HG03558 (cell line): Measurements from ENCODE around the gene ANKAR.
"Not testable (repeated sequence)": the region's sequence is repeated elsewhere in the genome, so short reads cannot be mapped to it uniquely, and the experiment has no call there.

Source experiments
- ATAC-seq: cut with Tn5 transposase; IDR thresholded peaks from one replicate; pipeline ENCODE4 v1.9.1; 2021; ENCODE audit warnings: moderate number of reproducible peaks; ENCODE audit not compliant: unreplicated experiment; ENCODE audit errors: extremely low read depth

The ANKAR gene

GRCh38 chr2:189698020-189698887 is 23.8 kb downstream of the ANKAR start:
- no peak for ATAC-seq

GRCh38 chr2:189700681-189701080 is 26.2 kb downstream of the ANKAR start:
- ATAC-seq = no peak

- no peak for ATAC-seq
These were observed 27.6 kb downstream of the ANKAR start for GRCh38 chr2:189702071-189702470.

GRCh38 chr2:189709501-189710221 is 35.2 kb downstream of the ANKAR start:
- no peak for ATAC-seq

GRCh38 chr2:189717593-189717992 is 43.1 kb downstream of the ANKAR start:
- ATAC-seq = not testable (repeated sequence)

GRCh38 chr2:189719571-189719970 is 45.1 kb downstream of the ANKAR start:
- no peak for ATAC-seq

- ATAC-seq = no peak
These were observed 48.7 kb downstream of the ANKAR start for GRCh38 chr2:189723192-189723591.
